ENCODE data around the gene SYNJ1.
"Not testable (repeated sequence)": the region's sequence is repeated elsewhere in the genome, so short reads cannot be mapped to it uniquely, and the experiment has no call there.

SYNJ1 gene

GRCh38 chr21:32695482-32695881 is 32.3 kb downstream of the SYNJ1 start:
- not testable (repeated sequence) for DNase-seq (ENCODE audit: low read depth)

GRCh38 chr21:32693581-32693980 is 34.2 kb downstream of the SYNJ1 start:
- no peak for DNase-seq (ENCODE audit: low read depth)

- no peak for DNase-seq (ENCODE audit: low read depth)
These were observed 37.7 kb downstream of the SYNJ1 start for GRCh38 chr21:32690085-32690484.

- no peak for DNase-seq (ENCODE audit: low read depth)
These were observed 40.0 kb downstream of the SYNJ1 start for GRCh38 chr21:32687643-32688345.

- no peak for DNase-seq (ENCODE audit: low read depth)
These were observed 44.9 kb downstream of the SYNJ1 start for GRCh38 chr21:32682696-32683474.

- no peak for DNase-seq (ENCODE audit: low read depth)
These were observed 53.1 kb downstream of the SYNJ1 start for GRCh38 chr21:32674731-32675130.

- no peak for DNase-seq (ENCODE audit: low read depth)
These were observed 53.8 kb downstream of the SYNJ1 start for GRCh38 chr21:32674038-32674437.

GRCh38 chr21:32666258-32666657 is 61.6 kb downstream of the SYNJ1 start:
- no peak for DNase-seq (ENCODE audit: low read depth)

GRCh38 chr21:32664095-32664494 is 63.7 kb downstream of the SYNJ1 start:
- DNase-seq (ENCODE audit: low read depth), result not testable (repeated sequence)

GRCh38 chr21:32661981-32662380 is 65.8 kb downstream of the SYNJ1 start:
- DNase-seq (ENCODE audit: low read depth), result not testable (repeated sequence)

- DNase-seq (ENCODE audit: low read depth), result not testable (repeated sequence)
These were observed 66.6 kb downstream of the SYNJ1 start for GRCh38 chr21:32661026-32661782.

GRCh38 chr21:32658524-32658923 is 69.3 kb downstream of the SYNJ1 start:
- DNase-seq (ENCODE audit: low read depth), result no peak

GRCh38 chr21:32653326-32653901 is 74.4 kb downstream of the SYNJ1 start:
- DNase-seq (ENCODE audit: low read depth), result no peak

- no peak for DNase-seq (ENCODE audit: low read depth)
These were observed 79.6 kb downstream of the SYNJ1 start for GRCh38 chr21:32648165-32648564.

GRCh38 chr21:32645261-32646182 is 82.3 kb downstream of the SYNJ1 start:
- no peak for DNase-seq (ENCODE audit: low read depth)

- no peak for DNase-seq (ENCODE audit: low read depth)
These were observed 85.8 kb downstream of the SYNJ1 start for GRCh38 chr21:32641710-32642698.

GRCh38 chr21:32626621-32627196 is 101.1 kb downstream of the SYNJ1 start:
- DNase-seq (ENCODE audit: low read depth), result no peak

GRCh38 chr21:32618218-32618617 is 109.6 kb downstream of the SYNJ1 start:
- DNase-seq (ENCODE audit: low read depth), result not testable (repeated sequence)

- no peak for DNase-seq (ENCODE audit: low read depth)
These were observed 114.3 kb downstream of the SYNJ1 start for GRCh38 chr21:32613436-32614043.
